Activated CD8-positive, alpha-beta T cell treated with anti-CD3 and anti-CD28 coated beads for 36 hours (primary cell): Measurements from ENCODE around the gene MGLL. TPM values are rescaled to one million over a fixed set of nuclear protein-coding genes. Genes with fewer than 3 reads are reported as not detected.
A peak's percentile ranks its signal among the peaks of the same experiment; 100 is the strongest.

Experiments
- ATAC-seq: fragments of 200-7000 bp; cut with Tn5 transposase; one replicate; pipeline ENCODE4 v1.10.0; 2021; ENCODE audit warnings: mild to moderate bottlenecking, moderate library complexity
- CTCF ChIA-PET: fragments of 350-600 bp; sonication (Branson Sonifier 250); formaldehyde crosslinking; loops from one replicate; lab custom pipeline; 2021; ENCODE audit warnings: antibody characterized with exemption; lab: Charles Lee
- POLR2A ChIA-PET: fragments of 350-600 bp; sonication (Branson Sonifier 250); formaldehyde crosslinking; loops from one replicate; lab custom pipeline; 2021; ENCODE audit warnings: antibody characterized with exemption; lab: Charles Lee
- DNase-seq: peaks from one replicate; pipeline ENCODE4 v3.0.0-alpha.2; 2020
- H3K27ac Mint-ChIP-seq: one replicate; pipeline ENCODE4 v1.8.0; 2021; ENCODE audit warnings: mild to moderate bottlenecking, mixed read lengths
- H3K27me3 Mint-ChIP-seq: one replicate; pipeline ENCODE4 v1.8.0; 2021; ENCODE audit warnings: mixed read lengths
- H3K36me3 Mint-ChIP-seq: one replicate; pipeline ENCODE4 v1.8.0; 2021; ENCODE audit warnings: low read depth, mixed read lengths
- H3K4me1 Mint-ChIP-seq: one replicate; pipeline ENCODE4 v1.8.0; 2021; ENCODE audit warnings: low read depth, mixed read lengths
- H3K4me3 Mint-ChIP-seq: one replicate; pipeline ENCODE4 v1.8.0; 2021; ENCODE audit warnings: mild to moderate bottlenecking, moderate library complexity, mixed read lengths
- H3K9me3 Mint-ChIP-seq: one replicate; pipeline ENCODE4 v1.8.0; 2021; ENCODE audit warnings: mixed read lengths
- intact Hi-C: fragments of 100-400 bp; cut with micrococcal nuclease; formaldehyde crosslinking; loops from one replicate; pipeline ENCODE4 v1.10.0; 2022
- total RNA-seq, 2 experiments: library from RNA; stranded (reverse); gene quantifications; one replicate each; pipeline ENCODE4 v1.2.3, GENCODE V29; 2021
- TF ChIP-seq, protein P1 (sequence below): fragments of 200-600 bp; IDR thresholded peaks from one replicate; pipeline ENCODE4 v1.8.0; 2022; ENCODE audit warnings: antibody characterized with exemption, mild to moderate bottlenecking

The MGLL gene
- total RNA-seq, 2 experiments from 2014 or later, result 1.1 to 3.1 TPM

DNA sequence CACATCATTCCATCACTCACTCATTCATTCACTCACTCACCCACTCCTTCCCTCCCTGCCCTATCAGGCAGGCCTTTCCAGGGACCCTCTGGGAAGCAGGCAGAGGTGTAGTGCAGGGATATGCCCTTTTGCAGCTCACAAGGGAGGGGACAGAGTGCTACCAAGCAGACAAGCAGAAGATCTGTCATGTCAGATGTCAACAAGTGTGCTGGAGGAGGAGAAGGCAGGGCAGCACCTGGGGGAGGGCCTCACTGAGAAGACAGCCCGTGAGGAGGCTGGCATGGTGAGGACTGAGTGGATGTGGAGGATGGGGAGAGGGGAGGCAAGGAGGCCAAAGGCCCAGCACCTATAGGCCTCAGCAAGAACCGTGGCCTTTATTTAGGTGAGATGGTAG lies 134.3 kb downstream of the MGLL start:
- POLR2A ChIA-PET, result no interaction called here
- intact Hi-C loops, result no loop called here

DNA sequence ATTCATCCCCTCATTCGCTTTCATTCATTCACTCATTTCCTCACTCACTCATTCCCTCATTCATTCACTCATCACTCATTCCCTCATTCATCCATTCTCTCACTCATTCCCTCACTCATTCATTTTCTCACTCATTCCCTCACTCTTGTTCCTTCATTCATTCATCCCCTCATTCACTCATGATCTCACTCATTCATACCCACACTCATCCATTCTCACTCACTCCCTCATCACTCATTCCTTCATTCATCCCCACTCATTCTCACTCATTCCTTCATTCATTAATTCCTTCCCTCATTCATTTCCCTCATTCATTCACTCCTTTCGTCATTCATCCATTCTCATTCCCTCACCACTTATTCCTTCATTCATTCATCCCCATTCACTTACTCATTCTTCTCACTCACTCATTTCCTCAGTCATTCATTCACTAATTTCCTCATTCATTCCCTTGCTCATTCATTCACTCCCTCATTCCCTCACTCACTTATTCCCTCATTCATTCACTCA lies 135.0 kb downstream of the MGLL start:
- Mint-ChIP-seq H3K9me3 (no peaks in the 10 kb centered on the region), H3K4me1 (peaks cover 9% of the 10 kb centered on the region), H3K27ac (no peak overlapping the region), H3K36me3 (no peaks in the 10 kb centered on the region), H3K27me3 (no peaks in the 10 kb centered on the region), H3K4me3 (no peak overlapping the region)
- ATAC-seq (no peak), DNase-seq (no peak)
- POLR2A ChIA-PET, result no interaction called here
- CTCF ChIA-PET, result no interaction called here
- intact Hi-C loops, result no loop called here
- TF ChIP-seq, protein P1, sequence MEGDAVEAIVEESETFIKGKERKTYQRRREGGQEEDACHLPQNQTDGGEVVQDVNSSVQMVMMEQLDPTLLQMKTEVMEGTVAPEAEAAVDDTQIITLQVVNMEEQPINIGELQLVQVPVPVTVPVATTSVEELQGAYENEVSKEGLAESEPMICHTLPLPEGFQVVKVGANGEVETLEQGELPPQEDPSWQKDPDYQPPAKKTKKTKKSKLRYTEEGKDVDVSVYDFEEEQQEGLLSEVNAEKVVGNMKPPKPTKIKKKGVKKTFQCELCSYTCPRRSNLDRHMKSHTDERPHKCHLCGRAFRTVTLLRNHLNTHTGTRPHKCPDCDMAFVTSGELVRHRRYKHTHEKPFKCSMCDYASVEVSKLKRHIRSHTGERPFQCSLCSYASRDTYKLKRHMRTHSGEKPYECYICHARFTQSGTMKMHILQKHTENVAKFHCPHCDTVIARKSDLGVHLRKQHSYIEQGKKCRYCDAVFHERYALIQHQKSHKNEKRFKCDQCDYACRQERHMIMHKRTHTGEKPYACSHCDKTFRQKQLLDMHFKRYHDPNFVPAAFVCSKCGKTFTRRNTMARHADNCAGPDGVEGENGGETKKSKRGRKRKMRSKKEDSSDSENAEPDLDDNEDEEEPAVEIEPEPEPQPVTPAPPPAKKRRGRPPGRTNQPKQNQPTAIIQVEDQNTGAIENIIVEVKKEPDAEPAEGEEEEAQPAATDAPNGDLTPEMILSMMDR, result no peak

More for the DNA sequence above, 134.3 kb downstream of the MGLL start:
- H3K36me3 Mint-ChIP-seq, result no peaks in the 10 kb centered on the region
- CTCF ChIA-PET, result no interaction called here
- DNase-seq (no peak), ATAC-seq (no peak)
- H3K4me3 Mint-ChIP-seq, result no peak overlapping the region
- H3K9me3 Mint-ChIP-seq, result no peaks in the 10 kb centered on the region
- no peaks in the 10 kb centered on the region for H3K27me3 Mint-ChIP-seq
- TF ChIP-seq, protein P1, result no peak
- peaks cover 9% of the 10 kb centered on the region for H3K4me1 Mint-ChIP-seq
- no peak overlapping the region for H3K27ac Mint-ChIP-seq

DNA sequence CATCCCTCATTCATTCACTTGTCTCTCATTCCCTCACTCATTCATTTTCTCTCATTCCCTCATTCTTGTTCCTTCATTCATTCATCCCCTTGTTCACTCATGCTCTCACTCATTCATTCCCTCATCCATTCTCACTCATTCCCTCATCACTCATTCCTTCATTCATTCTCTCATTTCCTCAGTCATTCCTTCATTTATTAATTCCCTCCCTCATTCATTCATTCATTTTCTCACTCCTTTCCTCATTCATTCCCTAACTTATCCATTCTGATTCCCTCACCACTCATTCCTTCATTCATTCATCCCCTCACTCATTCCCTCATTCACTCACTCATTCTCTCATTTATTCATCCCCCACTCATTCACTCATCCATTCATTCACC lies 135.8 kb downstream of the MGLL start:
- intact Hi-C loops, result no loop called here
- ChIA-PET POLR2A (no interaction called here), CTCF (no interaction called here)
- H3K27me3 Mint-ChIP-seq, result no peaks in the 10 kb centered on the region
- peaks cover 10% of the 10 kb centered on the region for H3K4me1 Mint-ChIP-seq
- ATAC-seq (no peak), DNase-seq (no peak)
- no peak overlapping the region for H3K27ac Mint-ChIP-seq
- H3K4me3 Mint-ChIP-seq, result no peak overlapping the region
- TF ChIP-seq, protein P1, result peak; percentile 19
- no peaks in the 10 kb centered on the region for H3K36me3 Mint-ChIP-seq
- H3K9me3 Mint-ChIP-seq, result no peaks in the 10 kb centered on the region

DNA sequence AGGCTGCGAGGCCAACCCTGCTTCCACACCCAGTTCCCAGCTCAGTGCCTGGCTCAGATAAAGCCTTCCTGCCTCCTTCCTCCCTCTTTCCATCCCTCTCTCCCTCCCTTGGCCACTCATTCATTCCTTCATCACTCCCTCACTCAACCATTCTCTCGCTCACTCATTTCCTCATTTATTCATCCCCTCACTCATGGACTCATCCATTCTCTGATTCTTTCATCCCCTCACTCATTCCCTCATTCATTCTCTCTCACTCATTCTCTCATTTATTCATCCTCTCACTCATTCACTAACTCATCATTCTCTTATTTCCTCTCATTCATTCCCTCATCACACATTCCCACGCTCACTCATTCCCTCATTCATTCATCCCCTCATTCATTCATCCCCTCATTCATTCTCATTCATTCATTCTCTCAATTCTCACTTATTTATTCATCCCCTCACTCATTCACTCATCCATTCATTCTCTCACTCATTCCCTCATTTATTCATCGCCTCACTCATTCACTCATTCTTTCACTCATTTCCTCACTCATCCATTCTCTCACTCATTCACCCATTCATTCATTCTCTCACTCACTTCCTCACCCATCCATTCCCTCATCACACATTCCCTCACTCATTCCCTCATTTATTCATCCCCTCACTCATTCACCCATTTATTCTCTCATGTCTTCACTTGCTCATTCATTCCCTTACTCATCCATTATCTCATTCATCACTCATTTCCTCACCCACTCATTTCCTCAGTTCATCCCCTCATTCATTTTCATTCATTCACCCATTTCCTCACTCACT lies 136.4 kb downstream of the MGLL start:
- no peak for DNase-seq
- POLR2A ChIA-PET, result no interaction called here
- CTCF ChIA-PET, result no interaction called here
- Mint-ChIP-seq H3K27ac (no peak overlapping the region), H3K27me3 (no peaks in the 10 kb centered on the region), H3K36me3 (no peaks in the 10 kb centered on the region), H3K4me1 (peaks cover 11% of the 10 kb centered on the region), H3K9me3 (no peaks in the 10 kb centered on the region), H3K4me3 (no peak overlapping the region)
- intact Hi-C loops, result no loop called here
- TF ChIP-seq, protein P1, result peak; percentile 16
- peak; percentile 29 for ATAC-seq
